Esophagus squamous epithelium (tissue), 5 donors: ENCODE results near the gene PRKACA. TPM values are rescaled to one million over a fixed set of nuclear protein-coding genes. Genes with fewer than 3 reads are reported as not detected.

ENCODE experiments used
- DNase-seq: peaks from one replicate; lab custom pipeline; 2025; lab: John Stamatoyannopoulos, UW
- H3K27ac ChIP-seq, 4 donors: fragments of 200-600 bp; sonication (generic); one replicate each; pipeline ENCODE4 v1.5.1; 2016 to 2019; ENCODE audit warnings: mild to moderate bottlenecking in 1 of 4
- H3K27me3 ChIP-seq, 4 donors: fragments of 200-600 bp; sonication (generic); 1 replicate in 3 of 4; 2 replicates in 1 of 4; pipeline versions ENCODE4 v1.5.1 to v1.6.0; 2017 to 2021; ENCODE audit warnings: antibody characterized with exemption in 1 of 4
- H3K36me3 ChIP-seq, 3 donors: fragments of 200-600 bp; sonication (generic); one replicate each; pipeline ENCODE4 v1.5.1; 2016 to 2019
- H3K4me1 ChIP-seq, 3 donors: fragments of 200-600 bp; sonication (generic); one replicate each; pipeline ENCODE4 v1.5.1; 2017 to 2019
- H3K4me3 ChIP-seq, 4 donors: fragments of 200-600 bp; sonication (generic); 1 replicate in 3 of 4; 2 replicates in 1 of 4; pipeline ENCODE4 v1.5.1; 2016 to 2019; ENCODE audit warnings: mild to moderate bottlenecking in 2 of 4, moderate library complexity in 1 of 4
- H3K9me3 ChIP-seq, 3 donors: fragments of 200-600 bp; sonication (generic); one replicate each; pipeline ENCODE4 v1.5.1; 2016 to 2019
- POLR2A ChIP-seq, 4 donors: fragments of 450-650 bp; IDR thresholded peaks; one replicate each; pipeline ENCODE4 v1.6.1; 2017; ENCODE audit warnings: antibody characterized with exemption in 4 of 4, mild to moderate bottlenecking in 4 of 4, moderate library complexity in 3 of 4
- WGBS, 2 donors: methylation state at CpG; one replicate each; pipeline ENCODE4 v1.1.5; 2018; 5-methylcytosine and 5-hydroxymethylcytosine counted together
- intact Hi-C: fragments of 100-400 bp; cut with DNase I; formaldehyde crosslinking; loops from one replicate; pipeline ENCODE4 v1.15.0; 2022
- total RNA-seq, 4 donors: library from RNA; depleted of rRNA; stranded (reverse); fragments of >200 nt; gene quantifications; one replicate each; pipeline ENCODE4 v1.1.0, GENCODE V29; 2016
- TF ChIP-seq, protein P1 (sequence below), 6 experiments: fragments of 450-650 bp in 4 of 6; fragments of 200-600 bp in 2 of 6; sonication (generic) in 2 of 6; IDR thresholded peaks; one replicate each; pipeline ENCODE4 v1.5.1; 2016 to 2019; ENCODE audit warnings: antibody characterized with exemption in 6 of 6, mild to moderate bottlenecking in 4 of 6, moderate library complexity in 4 of 6
- donor health status: DM: yes; HTN: yes; CAD: no.

The PRKACA gene
- total RNA-seq, 4 donors from 2014 or later, result 28.6 to 42.8 (median 37.0) TPM

DNA sequence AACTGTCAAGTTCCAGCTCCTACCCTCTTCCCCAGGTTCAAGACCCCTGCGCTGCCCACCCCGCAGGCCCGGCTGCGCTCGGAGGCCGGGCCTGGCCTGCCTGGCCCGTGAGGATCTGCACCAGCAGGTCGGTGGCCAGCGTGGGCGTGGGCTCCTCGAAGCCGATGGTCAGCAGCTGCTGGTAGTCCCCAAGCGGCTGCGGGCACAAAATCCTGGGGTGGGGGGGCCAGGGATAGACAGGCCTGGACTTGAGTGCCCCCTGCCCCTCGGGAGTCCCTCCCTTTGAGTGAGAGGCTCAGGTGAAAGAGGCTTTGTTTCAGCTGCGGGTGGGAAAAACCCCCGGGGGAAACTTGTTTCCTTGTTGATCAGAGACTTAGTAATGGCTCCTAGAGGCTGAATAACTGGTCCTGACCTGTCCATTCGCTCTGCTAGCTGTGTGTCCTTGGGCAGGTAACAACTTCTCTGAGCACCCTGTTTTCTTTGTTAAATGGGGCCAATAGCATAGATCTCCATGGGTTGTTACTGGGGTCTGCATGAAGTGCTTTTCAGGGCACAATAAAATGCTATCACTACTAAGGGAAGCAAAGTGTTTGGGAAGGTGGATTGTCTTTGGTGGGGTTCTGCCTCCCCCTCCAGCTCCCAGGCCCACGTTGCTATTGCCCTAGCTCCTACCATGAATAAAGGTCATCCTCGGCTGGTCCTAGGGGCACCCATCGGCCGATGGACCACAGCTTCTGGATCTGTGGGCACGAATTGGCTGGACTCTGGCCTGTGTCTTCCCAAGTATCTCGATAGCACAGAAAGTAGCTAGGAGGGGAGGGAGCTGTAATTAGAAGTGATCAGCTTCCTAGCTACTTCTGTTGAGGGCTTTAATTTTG is 35.5 kb downstream of the PRKACA start:
- 34 to 42% methylated on average over 6 to 10 of the region's 24 CpGs for WGBS, 2 donors
- H3K27me3 ChIP-seq, result no peaks in the 10 kb centered on the region
- intact Hi-C loops, result no loop called here
- TF ChIP-seq, protein P1, sequence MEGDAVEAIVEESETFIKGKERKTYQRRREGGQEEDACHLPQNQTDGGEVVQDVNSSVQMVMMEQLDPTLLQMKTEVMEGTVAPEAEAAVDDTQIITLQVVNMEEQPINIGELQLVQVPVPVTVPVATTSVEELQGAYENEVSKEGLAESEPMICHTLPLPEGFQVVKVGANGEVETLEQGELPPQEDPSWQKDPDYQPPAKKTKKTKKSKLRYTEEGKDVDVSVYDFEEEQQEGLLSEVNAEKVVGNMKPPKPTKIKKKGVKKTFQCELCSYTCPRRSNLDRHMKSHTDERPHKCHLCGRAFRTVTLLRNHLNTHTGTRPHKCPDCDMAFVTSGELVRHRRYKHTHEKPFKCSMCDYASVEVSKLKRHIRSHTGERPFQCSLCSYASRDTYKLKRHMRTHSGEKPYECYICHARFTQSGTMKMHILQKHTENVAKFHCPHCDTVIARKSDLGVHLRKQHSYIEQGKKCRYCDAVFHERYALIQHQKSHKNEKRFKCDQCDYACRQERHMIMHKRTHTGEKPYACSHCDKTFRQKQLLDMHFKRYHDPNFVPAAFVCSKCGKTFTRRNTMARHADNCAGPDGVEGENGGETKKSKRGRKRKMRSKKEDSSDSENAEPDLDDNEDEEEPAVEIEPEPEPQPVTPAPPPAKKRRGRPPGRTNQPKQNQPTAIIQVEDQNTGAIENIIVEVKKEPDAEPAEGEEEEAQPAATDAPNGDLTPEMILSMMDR (IDR thresholded peaks at IDR 0.05), result no peak
- no peak for TF ChIP-seq POLR2A (IDR thresholded peaks at IDR 0.05)
- peak overlapping the region; percentile 72 to 81 (median 76) for H3K4me3 ChIP-seq
- H3K27ac ChIP-seq, result peak overlapping the region; percentile 91 to 97 (median 94)
- DNase-seq, result no peak
- H3K9me3 ChIP-seq, result no peaks in the 10 kb centered on the region
- peaks cover 16 to 31% (median 19%) of the 10 kb centered on the region in 3 donors for H3K4me1 ChIP-seq
- H3K36me3 ChIP-seq, result peaks cover 0 to 7% (median 0%) of the 10 kb centered on the region in 3 donors

- no peaks in the 10 kb centered on the region for H3K27me3 ChIP-seq
- TF ChIP-seq, protein P1 (IDR thresholded peaks at IDR 0.05), result peak in 2 of 6 experiments; percentile 13 to 31
- TF ChIP-seq POLR2A (IDR thresholded peaks at IDR 0.05), result peak in 3 of 4 donors; percentile 50 to 68 (median 66)
- no peaks in the 10 kb centered on the region for H3K9me3 ChIP-seq
- peak overlapping the region; percentile 72 to 81 (median 76) for H3K4me3 ChIP-seq
- H3K36me3 ChIP-seq, result no peaks in the 10 kb centered on the region
- intact Hi-C loops, result no loop called here
- H3K4me1 ChIP-seq, result peaks cover 16 to 31% (median 19%) of the 10 kb centered on the region in 3 donors
- peak; percentile 90 for DNase-seq
- WGBS, 2 donors, result 0 to 1% methylated on average over 31 to 37 of the region's 50 CpGs
- H3K27ac ChIP-seq, result peak overlapping the region; percentile 92 to 97 (median 94)
These were observed 36.4 kb downstream of the PRKACA start for GRCh38 chr19:14080887-14081796.

GRCh38 chr19:14078411-14078810 is 39.2 kb downstream of the PRKACA start:
- intact Hi-C loops, result loop anchor here (10.0 kb wide), 1 partner anchor 194 kb away; no protein-coding TSS in a partner anchor
- H3K9me3 ChIP-seq, result no peaks in the 10 kb centered on the region
- 56 to 76% methylated on average over 2 of the region's 2 CpGs for WGBS, 2 donors
- no peak overlapping the region for H3K4me3 ChIP-seq
- H3K27me3 ChIP-seq, result no peaks in the 10 kb centered on the region
- peaks cover 23 to 51% (median 28%) of the 10 kb centered on the region in 3 donors for H3K4me1 ChIP-seq
- H3K36me3 ChIP-seq, result no peaks in the 10 kb centered on the region
- TF ChIP-seq, protein P1 (IDR thresholded peaks at IDR 0.05), result no peak
- TF ChIP-seq POLR2A (IDR thresholded peaks at IDR 0.05), result no peak
- no peak for DNase-seq
- H3K27ac ChIP-seq, result no peak overlapping the region

DNA sequence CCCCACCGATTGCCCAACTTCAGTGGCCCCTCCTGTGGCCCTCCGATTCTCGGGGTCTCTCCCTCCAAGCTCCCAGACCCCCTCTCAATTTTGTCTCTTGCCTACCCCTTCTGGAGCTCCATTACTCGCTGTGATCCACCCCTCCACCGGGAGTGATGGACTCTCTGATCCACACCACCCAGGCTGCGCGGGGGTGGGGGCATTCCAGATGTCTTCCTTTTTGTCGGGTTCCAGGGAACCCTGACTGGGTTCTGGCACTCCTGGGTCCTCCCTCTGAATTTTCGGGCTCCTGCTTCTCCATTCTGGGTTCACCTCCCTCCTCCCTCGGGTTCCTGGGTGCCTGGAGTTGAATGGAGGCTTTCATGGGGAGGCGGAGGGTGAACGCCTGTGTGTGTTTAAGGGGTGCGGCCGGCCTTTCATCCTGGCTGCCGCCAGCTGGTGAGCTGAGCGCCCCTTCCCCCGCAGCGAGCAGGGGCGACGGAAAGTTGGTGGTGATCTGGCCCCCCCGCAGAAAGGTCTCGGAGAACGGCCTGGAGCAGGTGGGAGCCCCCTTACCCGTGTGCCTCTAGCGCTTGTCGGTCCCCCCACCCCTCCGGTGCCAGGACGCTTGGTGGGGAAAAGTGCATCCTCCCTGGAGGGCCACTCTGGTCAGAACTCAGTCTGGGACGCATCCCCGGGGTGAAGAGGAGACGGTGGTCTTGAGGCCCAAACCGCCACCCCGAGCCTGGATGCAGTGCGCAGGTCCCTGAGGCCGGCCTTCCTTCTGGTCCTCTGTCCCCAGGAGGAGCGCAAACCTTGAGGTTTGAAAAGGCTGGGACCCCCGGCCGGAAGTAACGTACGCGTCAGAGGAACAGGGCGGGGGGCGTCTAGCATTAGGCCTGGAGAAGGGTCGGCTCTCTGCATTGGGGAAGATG is 43.4 kb downstream of the PRKACA start:
- H3K4me1 ChIP-seq, result peaks cover 21 to 41% (median 22%) of the 10 kb centered on the region in 3 donors
- H3K4me3 ChIP-seq, result peak overlapping the region; percentile 52 to 78 (median 72)
- intact Hi-C loops, result loop anchor here (10.0 kb wide), 1 partner anchor 189 kb away; no protein-coding TSS in a partner anchor
- H3K27ac ChIP-seq, result peak overlapping the region; percentile 91 to 97 (median 95)
- H3K36me3 ChIP-seq, result no peaks in the 10 kb centered on the region
- WGBS, 2 donors, result 1 to 2% methylated on average over 9 to 16 of the region's 44 CpGs
- TF ChIP-seq POLR2A (IDR thresholded peaks at IDR 0.05), result no peak
- TF ChIP-seq, protein P1 (IDR thresholded peaks at IDR 0.05), result peak in 1 of 6 experiments; percentile 3
- H3K27me3 ChIP-seq, result no peaks in the 10 kb centered on the region
- H3K9me3 ChIP-seq, result no peaks in the 10 kb centered on the region
- DNase-seq, result no peak
